HCT116 (cell line): Measurements from ENCODE around the gene PTPRF. TPM values are rescaled to one million over a fixed set of nuclear protein-coding genes. Genes with fewer than 3 reads are reported as not detected.

Experiments used
- ATAC-seq: fragments of 200-7000 bp; cut with Tn5 transposase; 2 replicates; pipeline ENCODE4 v1.9.1; 2020; ENCODE audit warnings: mild to moderate bottlenecking, moderate library complexity
- BruUV-seq: library from RNA; stranded (reverse); fragments of 400-500 nt; replicated peaks from 2 replicates; lab custom pipeline; 2021; lab: Mats Ljungman, UMichigan
- CTCF ChIA-PET: fragments of 300-600 bp; sonication (Branson Sonifier 250); formaldehyde crosslinking; loops from one replicate; lab custom pipeline; 2021; ENCODE audit warnings: antibody characterized with exemption; lab: Charles Lee
- POLR2A ChIA-PET: fragments of 300-600, 350-600 bp; sonication (Branson Sonifier 250); formaldehyde crosslinking; loops from one replicate; lab custom pipeline; 2021; ENCODE audit warnings: antibody characterized with exemption; lab: Charles Lee
- RAD21 ChIA-PET, 2 experiments: fragments of 300-600 bp; sonication (Branson Sonifier 250); formaldehyde crosslinking; loops; one replicate each; lab custom pipeline; 2023; ENCODE audit warnings: low total read pairs in 2 of 2; ENCODE audit not compliant: uncharacterized antibody in 2 of 2, unreplicated experiment in 2 of 2, low non-redundant PET in 1 of 2; lab: Charles Lee
- DNase-seq: peaks from one replicate; pipeline ENCODE4 v3.0.0-alpha.2; 2010; ENCODE audit warnings: low read depth, low spot score
- H2AFZ ChIP-seq: fragments of 200-600 bp; shearing (Covaris generic), sonication (generic); 2 replicates; pipeline ENCODE4 v1.6.1; 2017; ENCODE audit warnings: low read depth, mixed run types, mixed read lengths, antibody characterized with exemption, low read length; ENCODE audit not compliant: poor library complexity, severe bottlenecking
- H3K27ac ChIP-seq: 2 replicates; pipeline ENCODE4 v1.5.1; 2012; ENCODE audit warnings: low read depth, low read length
- H3K27me3 ChIP-seq: fragments of 200-600 bp; sonication (generic); 2 replicates; pipeline ENCODE4 v1.6.1; 2016; ENCODE audit warnings: mixed run types, low read length, mixed read lengths; ENCODE audit not compliant: insufficient read depth
- H3K36me3 ChIP-seq, 2 experiments: fragments of 200-500 bp in 1 of 2; fragments of 200-600 bp in 1 of 2; sonication (Bioruptor generic) in 1 of 2; sonication (generic) in 1 of 2; 2 replicates each; pipeline versions ENCODE4 v1.5.1 to v1.6.1; 2014 to 2016; ENCODE audit warnings: low read length in 2 of 2, inconsistent platforms in 1 of 2, mixed read lengths in 1 of 2, mixed run types in 1 of 2; ENCODE audit not compliant: insufficient read depth in 2 of 2, control insufficient read depth in 1 of 2
- H3K4me1 ChIP-seq, 2 experiments: fragments of 200-600 bp in 1 of 2; sonication (generic) in 1 of 2; 2 replicates each; pipeline versions ENCODE4 v1.5.1 to v1.6.1; 2012 to 2017; ENCODE audit warnings: low read length in 2 of 2, inconsistent platforms in 1 of 2, mild to moderate bottlenecking in 1 of 2, mixed read lengths in 1 of 2, mixed run types in 1 of 2, moderate library complexity in 1 of 2; ENCODE audit not compliant: insufficient read depth in 2 of 2, control insufficient read depth in 1 of 2
- H3K4me2 ChIP-seq: fragments of 200-600 bp; sonication (generic); 2 replicates; pipeline ENCODE4 v1.6.1; 2017; ENCODE audit warnings: mixed run types, low read length, mixed read lengths
- H3K4me3 ChIP-seq, 2 experiments: fragments of 200-600 bp in 1 of 2; sonication (generic) in 1 of 2; replicated peaks in 1 of 2; 2 replicates each; pipeline ENCODE4 v1.5.1; 2011 to 2016; ENCODE audit warnings: low read length in 2 of 2, control low read depth in 1 of 2, low read depth in 1 of 2, mild to moderate bottlenecking in 1 of 2, mixed read lengths in 1 of 2, mixed run types in 1 of 2
- H3K79me2 ChIP-seq: fragments of 200-600 bp; sonication (generic); 2 replicates; pipeline ENCODE4 v1.6.1; 2017; ENCODE audit warnings: mild to moderate bottlenecking, mixed run types, low read length, moderate library complexity, mixed read lengths; ENCODE audit not compliant: insufficient read depth
- H3K9ac ChIP-seq: fragments of 200-600 bp; sonication (generic); 2 replicates; pipeline ENCODE4 v1.6.1; 2016; ENCODE audit warnings: low read length, mixed read lengths
- H3K9me2 ChIP-seq: fragments of 200-600 bp; sonication (generic), shearing (Covaris generic); 2 replicates; pipeline ENCODE4 v1.6.1; 2017; ENCODE audit warnings: mixed run types, mild to moderate bottlenecking, moderate library complexity; ENCODE audit not compliant: insufficient read depth
- H3K9me3 ChIP-seq, 2 experiments: fragments of 200-500 bp in 1 of 2; fragments of 200-600 bp in 1 of 2; sonication (Bioruptor generic) in 1 of 2; sonication (generic) in 1 of 2; 2 replicates each; pipeline ENCODE4 v1.6.1; 2014 to 2017; ENCODE audit warnings: low read length in 2 of 2, mixed read lengths in 2 of 2, inconsistent platforms in 1 of 2, low read depth in 1 of 2, mild to moderate bottlenecking in 1 of 2, mixed run types in 1 of 2, moderate library complexity in 1 of 2; ENCODE audit not compliant: control insufficient read depth in 1 of 2, insufficient read depth in 1 of 2
- H4K20me1 ChIP-seq: fragments of 200-600 bp; sonication (generic), shearing (Covaris generic); 2 replicates; pipeline ENCODE4 v1.6.1; 2017; ENCODE audit warnings: mixed run types, mild to moderate bottlenecking, moderate library complexity; ENCODE audit not compliant: insufficient read depth
- ELF1 ChIP-seq: IDR thresholded peaks from 2 replicates; pipeline ENCODE4 v1.6.1; 2012; ENCODE audit warnings: low read depth, borderline replicate concordance
- EZH2 ChIP-seq: fragments of 200-600 bp; sonication (generic); IDR thresholded peaks from 2 replicates; pipeline ENCODE4 v1.6.1; 2017; ENCODE audit warnings: antibody characterized with exemption, mixed run types
- FOSL1 ChIP-seq: IDR thresholded peaks from 2 replicates; pipeline ENCODE4 v1.6.1; 2012; ENCODE audit warnings: low read depth
- POLR2A ChIP-seq: IDR thresholded peaks from 2 replicates; pipeline ENCODE4 v1.7.0; 2011; ENCODE audit warnings: borderline replicate concordance; ENCODE audit not compliant: insufficient read depth, insufficient read length; ENCODE audit errors: extremely low read depth
- RAD21 ChIP-seq: IDR thresholded peaks from 2 replicates; pipeline ENCODE4 v1.6.1; 2012; ENCODE audit warnings: low read depth, mild to moderate bottlenecking
- SRF ChIP-seq: IDR thresholded peaks from 2 replicates; pipeline ENCODE4 v1.6.1; 2012; ENCODE audit warnings: low read depth
- ZFX ChIP-seq: fragments of 450-650 bp; IDR thresholded peaks from 2 replicates; pipeline ENCODE4 v1.6.1; 2017
- intact Hi-C: fragments of 100-400 bp; cut with micrococcal nuclease; formaldehyde crosslinking; loops from 2 replicates; pipeline ENCODE4 v1.10.0; 2022
- total RNA-seq: library from RNA; stranded (reverse); gene quantifications from one replicate; pipeline ENCODE4 v1.2.1, GENCODE V29; 2021; ENCODE audit not compliant: unreplicated experiment
- TF ChIP-seq, protein P1 (sequence below): IDR thresholded peaks from 2 replicates; pipeline ENCODE4 v1.6.1; 2012; ENCODE audit warnings: low read depth
- TF ChIP-seq, protein P2 (sequence below): IDR thresholded peaks from 2 replicates; pipeline ENCODE4 v1.6.1; 2012
- TF ChIP-seq, protein P3 (sequence below): IDR thresholded peaks from 2 replicates; pipeline ENCODE4 v1.6.1; 2012

Gene PTPRF
- total RNA-seq, 1 experiment from 2014 or later = 224 TPM

DNA sequence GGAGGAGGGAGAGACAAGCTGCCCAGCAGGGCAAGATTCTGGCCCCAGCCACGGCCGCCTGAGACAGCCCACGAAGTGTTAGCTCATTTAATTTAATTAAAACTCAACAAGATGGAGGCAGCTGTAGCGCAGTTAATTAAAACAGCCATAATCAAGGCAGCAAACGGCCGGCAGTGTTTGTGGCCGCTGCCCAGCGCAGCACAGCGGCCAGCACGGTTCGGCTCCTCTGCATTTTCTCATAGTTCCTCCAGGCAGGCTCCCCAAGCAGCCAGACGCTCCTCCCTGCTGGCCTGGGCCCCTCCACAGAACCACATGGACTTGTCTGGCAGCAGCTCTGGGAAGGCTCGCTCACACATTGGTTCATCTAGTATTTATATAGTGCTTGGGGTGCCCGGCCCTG, 40.0 kb downstream of the PTPRF start:
- RAD21 ChIA-PET = no interaction called here
- Histone ChIP-seq H3K4me2 (no peak overlapping the region), H3K36me3 (peaks cover 9 to 46% of the 10 kb centered on the region in 2 experiments; a peak in 3 of 4 replicates), H4K20me1 (no peaks in the 10 kb centered on the region), H3K79me2 (peaks cover 16% of the 10 kb centered on the region; the same call in 1 of the 2 replicates), H3K27me3 (no peaks in the 10 kb centered on the region), H3K27ac (no peak overlapping the region), H3K4me3 (no peak overlapping the region), H3K4me1 (no peaks in the 10 kb centered on the region), H3K9me3 (no peaks in the 10 kb centered on the region), H3K9ac (no peak overlapping the region), H3K9me2 (no peaks in the 10 kb centered on the region), H2AFZ (no peak overlapping the region)
- ATAC-seq = no peak
- intact Hi-C loops = no loop called here
- DNase-seq = no peak
- TF ChIP-seq, protein P1, sequence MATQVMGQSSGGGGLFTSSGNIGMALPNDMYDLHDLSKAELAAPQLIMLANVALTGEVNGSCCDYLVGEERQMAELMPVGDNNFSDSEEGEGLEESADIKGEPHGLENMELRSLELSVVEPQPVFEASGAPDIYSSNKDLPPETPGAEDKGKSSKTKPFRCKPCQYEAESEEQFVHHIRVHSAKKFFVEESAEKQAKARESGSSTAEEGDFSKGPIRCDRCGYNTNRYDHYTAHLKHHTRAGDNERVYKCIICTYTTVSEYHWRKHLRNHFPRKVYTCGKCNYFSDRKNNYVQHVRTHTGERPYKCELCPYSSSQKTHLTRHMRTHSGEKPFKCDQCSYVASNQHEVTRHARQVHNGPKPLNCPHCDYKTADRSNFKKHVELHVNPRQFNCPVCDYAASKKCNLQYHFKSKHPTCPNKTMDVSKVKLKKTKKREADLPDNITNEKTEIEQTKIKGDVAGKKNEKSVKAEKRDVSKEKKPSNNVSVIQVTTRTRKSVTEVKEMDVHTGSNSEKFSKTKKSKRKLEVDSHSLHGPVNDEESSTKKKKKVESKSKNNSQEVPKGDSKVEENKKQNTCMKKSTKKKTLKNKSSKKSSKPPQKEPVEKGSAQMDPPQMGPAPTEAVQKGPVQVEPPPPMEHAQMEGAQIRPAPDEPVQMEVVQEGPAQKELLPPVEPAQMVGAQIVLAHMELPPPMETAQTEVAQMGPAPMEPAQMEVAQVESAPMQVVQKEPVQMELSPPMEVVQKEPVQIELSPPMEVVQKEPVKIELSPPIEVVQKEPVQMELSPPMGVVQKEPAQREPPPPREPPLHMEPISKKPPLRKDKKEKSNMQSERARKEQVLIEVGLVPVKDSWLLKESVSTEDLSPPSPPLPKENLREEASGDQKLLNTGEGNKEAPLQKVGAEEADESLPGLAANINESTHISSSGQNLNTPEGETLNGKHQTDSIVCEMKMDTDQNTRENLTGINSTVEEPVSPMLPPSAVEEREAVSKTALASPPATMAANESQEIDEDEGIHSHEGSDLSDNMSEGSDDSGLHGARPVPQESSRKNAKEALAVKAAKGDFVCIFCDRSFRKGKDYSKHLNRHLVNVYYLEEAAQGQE = no peak
- TF ChIP-seq RAD21 = no peak
- CTCF ChIA-PET = no interaction called here
- POLR2A ChIA-PET = no interaction called here
- no TSS peak for BruUV-seq

DNA sequence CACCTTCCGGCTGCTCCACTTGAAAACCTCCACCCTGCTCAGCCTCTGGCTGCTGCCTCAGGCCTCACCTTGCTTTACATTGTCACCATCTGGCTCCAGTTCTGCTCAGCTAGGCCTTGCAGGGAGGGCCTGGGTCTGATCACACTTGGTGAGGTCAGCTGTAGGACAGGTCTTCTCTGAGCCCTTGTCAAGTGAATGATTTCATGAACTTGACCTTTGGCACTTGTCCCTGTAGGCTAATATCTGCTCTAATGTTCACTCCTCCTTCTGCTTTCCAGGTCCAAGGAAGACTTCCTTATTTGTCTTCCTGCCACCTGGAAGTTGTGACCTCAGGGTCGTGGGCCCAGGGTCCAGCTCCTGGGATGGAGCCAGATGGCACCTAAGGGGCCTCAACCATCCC, 41.4 kb downstream of the PTPRF start:
- Histone ChIP-seq H2AFZ (no peak overlapping the region), H3K9me3 (no peaks in the 10 kb centered on the region), H3K79me2 (peaks cover 8% of the 10 kb centered on the region; the same call in 1 of the 2 replicates), H3K4me1 (no peaks in the 10 kb centered on the region), H3K27me3 (no peaks in the 10 kb centered on the region), H3K4me2 (no peak overlapping the region), H3K4me3 (no peak overlapping the region), H3K27ac (no peak overlapping the region), H3K36me3 (peaks cover 12 to 57% of the 10 kb centered on the region in 2 experiments; a peak in 3 of 4 replicates), H3K9me2 (no peaks in the 10 kb centered on the region), H4K20me1 (no peaks in the 10 kb centered on the region), H3K9ac (no peak overlapping the region)
- ChIA-PET POLR2A (interaction anchor here (1.6 kb wide), 1 partner anchor 78 kb away, joined by 4 read pairs; the partner anchor contains the start of gene KDM4A), RAD21 (no interaction called here), CTCF (no interaction called here)
- no peak for DNase-seq
- ATAC-seq = no peak
- intact Hi-C loops = no loop called here
- no TSS peak for BruUV-seq
- TF ChIP-seq EZH2 = no peak
- TF ChIP-seq POLR2A = no peak
- TF ChIP-seq FOSL1 = no peak
- no peak for TF ChIP-seq ELF1
- TF ChIP-seq, protein P2, sequence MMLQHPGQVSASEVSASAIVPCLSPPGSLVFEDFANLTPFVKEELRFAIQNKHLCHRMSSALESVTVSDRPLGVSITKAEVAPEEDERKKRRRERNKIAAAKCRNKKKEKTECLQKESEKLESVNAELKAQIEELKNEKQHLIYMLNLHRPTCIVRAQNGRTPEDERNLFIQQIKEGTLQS = no peak
- TF ChIP-seq SRF = no peak
- TF ChIP-seq ZFX = no peak
- TF ChIP-seq, protein P3, sequence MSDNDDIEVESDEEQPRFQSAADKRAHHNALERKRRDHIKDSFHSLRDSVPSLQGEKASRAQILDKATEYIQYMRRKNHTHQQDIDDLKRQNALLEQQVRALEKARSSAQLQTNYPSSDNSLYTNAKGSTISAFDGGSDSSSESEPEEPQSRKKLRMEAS = no peak
